Peyer's patch (tissue), 4 donors: ENCODE measurements around the gene PSAP.

ENCODE experiments used
- POLR2A ChIP-seq, 2 donors: fragments of 450-650 bp; IDR thresholded peaks; one replicate each; pipeline ENCODE4 v1.5.1; 2017; ENCODE audit warnings: antibody characterized with exemption in 2 of 2, mild to moderate bottlenecking in 2 of 2, moderate library complexity in 2 of 2
- TF ChIP-seq, protein P1 (sequence below), 6 experiments: fragments of 450-650 bp in 4 of 6; fragments of 200-600 bp in 2 of 6; sonication (generic) in 1 of 6; IDR thresholded peaks; one replicate each; pipeline ENCODE4 v1.5.1; 2017 to 2019; ENCODE audit warnings: antibody characterized with exemption in 6 of 6, mild to moderate bottlenecking in 3 of 6, moderate library complexity in 1 of 6

DNA sequence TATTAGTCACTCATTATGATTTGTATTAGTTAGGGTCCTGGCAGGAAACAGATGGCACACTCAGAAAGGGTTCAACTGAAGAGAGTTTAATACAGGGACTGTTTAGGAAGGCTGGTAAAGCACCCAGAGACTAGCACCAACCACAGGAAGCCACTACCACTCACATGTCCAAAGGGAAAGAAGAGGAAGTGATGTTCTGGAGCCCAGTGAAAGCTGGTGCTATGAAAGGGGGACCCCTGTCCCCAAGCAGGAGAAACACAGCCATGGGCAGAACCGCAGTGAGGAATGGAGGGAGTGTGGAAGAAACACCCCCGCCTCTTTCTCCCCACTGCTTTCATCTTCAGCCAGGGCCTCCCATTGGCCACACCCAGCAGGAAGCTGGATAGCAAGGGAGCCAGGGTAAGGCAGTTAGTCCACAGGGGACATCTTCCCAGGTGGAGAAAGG lies 74.5 kb downstream of the PSAP start:
- TF ChIP-seq, protein P1, sequence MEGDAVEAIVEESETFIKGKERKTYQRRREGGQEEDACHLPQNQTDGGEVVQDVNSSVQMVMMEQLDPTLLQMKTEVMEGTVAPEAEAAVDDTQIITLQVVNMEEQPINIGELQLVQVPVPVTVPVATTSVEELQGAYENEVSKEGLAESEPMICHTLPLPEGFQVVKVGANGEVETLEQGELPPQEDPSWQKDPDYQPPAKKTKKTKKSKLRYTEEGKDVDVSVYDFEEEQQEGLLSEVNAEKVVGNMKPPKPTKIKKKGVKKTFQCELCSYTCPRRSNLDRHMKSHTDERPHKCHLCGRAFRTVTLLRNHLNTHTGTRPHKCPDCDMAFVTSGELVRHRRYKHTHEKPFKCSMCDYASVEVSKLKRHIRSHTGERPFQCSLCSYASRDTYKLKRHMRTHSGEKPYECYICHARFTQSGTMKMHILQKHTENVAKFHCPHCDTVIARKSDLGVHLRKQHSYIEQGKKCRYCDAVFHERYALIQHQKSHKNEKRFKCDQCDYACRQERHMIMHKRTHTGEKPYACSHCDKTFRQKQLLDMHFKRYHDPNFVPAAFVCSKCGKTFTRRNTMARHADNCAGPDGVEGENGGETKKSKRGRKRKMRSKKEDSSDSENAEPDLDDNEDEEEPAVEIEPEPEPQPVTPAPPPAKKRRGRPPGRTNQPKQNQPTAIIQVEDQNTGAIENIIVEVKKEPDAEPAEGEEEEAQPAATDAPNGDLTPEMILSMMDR (IDR thresholded peaks at IDR 0.05) = no peak
- TF ChIP-seq POLR2A (IDR thresholded peaks at IDR 0.05) = no peak
